Measurements from ENCODE around the gene DUSP7.

The DUSP7 gene

GRCh38 chr3:52031896-52032295 lies 24.5 kb downstream of the DUSP7 start:
- CTCF ChIA-PET, result interaction anchor here (0.8 to 2.3 kb wide), 6 partner anchors 10 to 113 kb away, joined by 3 to 7 read pairs (median 3); no protein-coding TSS in a partner anchor
- H3K4me3 ChIP-seq (ENCODE audit: low read depth, low read length), result no peak overlapping the region
- POLR2A ChIA-PET, result no interaction called here
- no peak for DNase-seq (ENCODE audit: low read depth, low spot score)
- no peak for TF ChIP-seq CTCF (IDR thresholded peaks at IDR 0.05; ENCODE audit: insufficient read depth, low read length, missing control alignments)

GRCh38 chr3:52030714-52031310 lies 25.6 kb downstream of the DUSP7 start:
- CTCF ChIA-PET, result interaction anchor here (1.0 to 2.3 kb wide), 5 partner anchors 8 to 25 kb away, joined by 3 to 7 read pairs (median 3); partner anchors contain the start of gene DUSP7
- no peak for DNase-seq (ENCODE audit: low read depth, low spot score)
- POLR2A ChIA-PET, result no interaction called here

GRCh38 chr3:52029535-52029934 lies 26.8 kb downstream of the DUSP7 start:
- no peak for DNase-seq (ENCODE audit: low read depth, low spot score)
- CTCF ChIA-PET, result interaction anchor here (0.7 to 2.3 kb wide), 6 partner anchors 9 to 115 kb away, joined by 3 to 6 read pairs (median 3); no protein-coding TSS in a partner anchor
- no peak for TF ChIP-seq CTCF (IDR thresholded peaks at IDR 0.05; ENCODE audit: insufficient read depth, low read length, missing control alignments)
- POLR2A ChIA-PET, result interaction anchor here (1.7 kb wide), 1 partner anchor 28 kb away, joined by 7 read pairs; the partner anchor contains the start of gene DUSP7
- no peak overlapping the region for H3K4me3 ChIP-seq (ENCODE audit: low read depth, low read length)

More at GRCh38 chr3:52030714-52031310, 25.6 kb downstream of the DUSP7 start:
- H3K4me3 ChIP-seq (ENCODE audit: low read depth, low read length), result no peak overlapping the region
- TF ChIP-seq CTCF (IDR thresholded peaks at IDR 0.05; ENCODE audit: insufficient read depth, low read length, missing control alignments), result no peak

- DNase-seq (ENCODE audit: low read depth, low spot score), result no peak
- no peak for TF ChIP-seq CTCF (IDR thresholded peaks at IDR 0.05; ENCODE audit: insufficient read depth, low read length, missing control alignments)
- no peak overlapping the region for H3K4me3 ChIP-seq (ENCODE audit: low read depth, low read length)
- CTCF ChIA-PET, result interaction anchor here (1.0 to 2.3 kb wide), 5 partner anchors 9 to 116 kb away, joined by 3 to 7 read pairs (median 4); no protein-coding TSS in a partner anchor
- POLR2A ChIA-PET, result interaction anchor here (0.6 to 1.7 kb wide), 3 partner anchors 24 to 310 kb away, joined by 3 to 7 read pairs (median 3); partner anchors contain the start of gene DUSP7
Measured at GRCh38 chr3:52029053-52029452, 27.3 kb downstream of the DUSP7 start.

GRCh38 chr3:52028572-52028971 lies 27.8 kb downstream of the DUSP7 start:
- CTCF ChIA-PET, result interaction anchor here (1.2 to 2.3 kb wide), 4 partner anchors 10 to 116 kb away, joined by 3 to 7 read pairs (median 5); no protein-coding TSS in a partner anchor
- H3K4me3 ChIP-seq (ENCODE audit: low read depth, low read length), result no peak overlapping the region
- DNase-seq (ENCODE audit: low read depth, low spot score), result no peak
- POLR2A ChIA-PET, result interaction anchor here (0.6 to 1.7 kb wide), 3 partner anchors 24 to 311 kb away, joined by 3 to 7 read pairs (median 3); partner anchors contain the start of gene DUSP7
- TF ChIP-seq CTCF (IDR thresholded peaks at IDR 0.05; ENCODE audit: insufficient read depth, low read length, missing control alignments), result no peak

- ChIA-PET CTCF (no interaction called here), POLR2A (no interaction called here)
- no peak for DNase-seq (ENCODE audit: low read depth, low spot score)
- no peak overlapping the region for H3K4me3 ChIP-seq (ENCODE audit: low read depth, low read length)
- TF ChIP-seq CTCF (IDR thresholded peaks at IDR 0.05; ENCODE audit: insufficient read depth, low read length, missing control alignments), result no peak
Measured at GRCh38 chr3:52026041-52026440, 30.3 kb downstream of the DUSP7 start.
